Germinal center (tissue), 1 donor: ENCODE measurements around the gene SFTA2.
"Not testable (repeated sequence)": the region's sequence is repeated elsewhere in the genome, so short reads cannot be mapped to it uniquely, and the experiment has no call there.

Source experiments
- DNase-seq: peaks from one replicate; pipeline ENCODE4 v3.0.0; 2012; ENCODE audit warnings: mixed read lengths, low spot score

The SFTA2 gene

GRCh38 chr6:30942338-30943060 lies 10.5 kb upstream of the SFTA2 start:
- no peak for DNase-seq

- DNase-seq: no peak
These were observed 8.5 kb upstream of the SFTA2 start, which contains the start of gene MUCL3 for GRCh38 chr6:30940361-30940986. MUCL3 (plus strand) TSS chr6:30940973; CDS start chr6:30941000, 27 bp downstream.

GRCh38 chr6:30939473-30939872 lies 7.5 kb upstream of the SFTA2 start:
- DNase-seq: no peak

GRCh38 chr6:30938730-30939129 lies 6.8 kb upstream of the SFTA2 start:
- no peak for DNase-seq

GRCh38 chr6:30937265-30937664 lies 5.3 kb upstream of the SFTA2 start:
- no peak for DNase-seq

- no peak for DNase-seq
These were observed 3.0 kb upstream of the SFTA2 start for GRCh38 chr6:30935018-30935417.

- no peak for DNase-seq
These were observed 845 bp upstream of the SFTA2 start for GRCh38 chr6:30932665-30933365.

- no peak for DNase-seq
These were observed 698 bp downstream of the SFTA2 start for GRCh38 chr6:30931272-30931671.

GRCh38 chr6:30930506-30930905 lies 1.5 kb downstream of the SFTA2 start:
- DNase-seq: no peak

GRCh38 chr6:30928677-30929076 lies 3.3 kb downstream of the SFTA2 start:
- no peak for DNase-seq

- DNase-seq: not testable (repeated sequence)
These were observed 4.9 kb downstream of the SFTA2 start for GRCh38 chr6:30927080-30927479.

- DNase-seq: no peak
These were observed 5.3 kb downstream of the SFTA2 start for GRCh38 chr6:30926644-30927043.

GRCh38 chr6:30924040-30924627 lies 7.8 kb downstream of the SFTA2 start:
- DNase-seq: not testable (repeated sequence)

- no peak for DNase-seq
These were observed 9.5 kb downstream of the SFTA2 start for GRCh38 chr6:30922447-30922852.

GRCh38 chr6:30918670-30919069 lies 13.3 kb downstream of the SFTA2 start:
- DNase-seq: no peak

GRCh38 chr6:30917487-30917886 lies 14.5 kb downstream of the SFTA2 start:
- no peak for DNase-seq

GRCh38 chr6:30917041-30917440 lies 14.9 kb downstream of the SFTA2 start:
- no peak for DNase-seq

- peak; percentile 56 for DNase-seq
These were observed 16.4 kb downstream of the SFTA2 start for GRCh38 chr6:30915591-30915946.

- DNase-seq: no peak
These were observed 16.9 kb downstream of the SFTA2 start for GRCh38 chr6:30914854-30915590.

- peak; percentile 98 for DNase-seq
These were observed 17.7 kb downstream of the SFTA2 start, which contains the start of gene VARS2 for GRCh38 chr6:30914076-30914853. VARS2 (plus strand) TSS chr6:30914238; CDS start chr6:30914837, 599 bp downstream.

- DNase-seq: no peak
These were observed 18.3 kb downstream of the SFTA2 start for GRCh38 chr6:30913721-30914075.
